NCI-H2196 treated with DMSO at 0.1 percent for 48 hours (cell line): ENCODE data around the gene CD226.
"Not testable (repeated sequence)": the region's sequence is repeated elsewhere in the genome, so short reads cannot be mapped to it uniquely, and the experiment has no call there.

Experiments
- DNase-seq: peaks from one replicate; lab custom pipeline; 2025; ENCODE audit not compliant: unreplicated experiment; lab: John Stamatoyannopoulos, UW

The CD226 gene

GRCh38 chr18:69874058-69874457, 73.6 kb downstream of the CD226 start:
- DNase-seq = no peak

GRCh38 chr18:69872661-69873060, 75.0 kb downstream of the CD226 start:
- no peak for DNase-seq

- no peak for DNase-seq
Measured at GRCh38 chr18:69871363-69871762, 76.3 kb downstream of the CD226 start.

- DNase-seq = no peak
Measured at GRCh38 chr18:69870736-69871135, 76.9 kb downstream of the CD226 start.

GRCh38 chr18:69866212-69866611, 81.5 kb downstream of the CD226 start:
- no peak for DNase-seq

GRCh38 chr18:69865776-69866175, 81.9 kb downstream of the CD226 start:
- no peak for DNase-seq

- not testable (repeated sequence) for DNase-seq
Measured at GRCh38 chr18:69864802-69865201, 82.9 kb downstream of the CD226 start.

GRCh38 chr18:69858897-69859296, 88.8 kb downstream of the CD226 start:
- DNase-seq = no peak

- DNase-seq = no peak
Measured at GRCh38 chr18:69854455-69854854, 93.2 kb downstream of the CD226 start.

- no peak for DNase-seq
Measured at GRCh38 chr18:69853051-69853450, 94.6 kb downstream of the CD226 start.

GRCh38 chr18:69845593-69846506, 101.8 kb downstream of the CD226 start:
- DNase-seq = peak; percentile 83

GRCh38 chr18:69844656-69845055, 103.0 kb downstream of the CD226 start:
- DNase-seq = no peak

GRCh38 chr18:69843015-69843414, 104.7 kb downstream of the CD226 start:
- no peak for DNase-seq

GRCh38 chr18:69841117-69841516, 106.6 kb downstream of the CD226 start:
- DNase-seq = no peak

- DNase-seq = no peak
Measured at GRCh38 chr18:69840445-69840844, 107.2 kb downstream of the CD226 start.

GRCh38 chr18:69840001-69840400, 107.7 kb downstream of the CD226 start:
- DNase-seq = no peak

- DNase-seq = no peak
Measured at GRCh38 chr18:69839497-69839896, 108.2 kb downstream of the CD226 start.

- no peak for DNase-seq
Measured at GRCh38 chr18:69838620-69839411, 108.9 kb downstream of the CD226 start.

GRCh38 chr18:69838003-69838402, 109.7 kb downstream of the CD226 start:
- no peak for DNase-seq

GRCh38 chr18:69834980-69835379, 112.7 kb downstream of the CD226 start:
- DNase-seq = not testable (repeated sequence)

GRCh38 chr18:69830189-69830588, 117.5 kb downstream of the CD226 start:
- no peak for DNase-seq

GRCh38 chr18:69820538-69820937, 127.1 kb downstream of the CD226 start:
- DNase-seq = no peak
